OCI-LY1 (cell line): ENCODE data around the gene DUSP22.

Experiments used
- H2AFZ ChIP-seq: fragments of 200-600 bp; sonication (generic), shearing (Covaris generic); 2 replicates; pipeline ENCODE4 v1.6.0; 2014; ENCODE audit warnings: antibody characterized with exemption, mild to moderate bottlenecking, low read length
- H3F3A ChIP-seq: fragments of 200-600 bp; sonication (generic), shearing (Covaris generic); 2 replicates; pipeline ENCODE4 v1.6.0; 2014; ENCODE audit warnings: mild to moderate bottlenecking, antibody characterized with exemption, low read length, moderate library complexity; ENCODE audit not compliant: insufficient read depth
- H3K27ac ChIP-seq: fragments of 200-600 bp; sonication (generic); 2 replicates; pipeline ENCODE4 v1.5.1; 2014; ENCODE audit warnings: low read length, mixed run types, mild to moderate bottlenecking, low read depth; ENCODE audit not compliant: poor library complexity, severe bottlenecking
- H3K27me3 ChIP-seq: fragments of 200-600 bp; sonication (generic); 2 replicates; pipeline ENCODE4 v1.6.0; 2014; ENCODE audit warnings: antibody characterized with exemption, mild to moderate bottlenecking, low read length, moderate library complexity; ENCODE audit not compliant: insufficient read depth
- H3K36me3 ChIP-seq: fragments of 200-600 bp; sonication (generic); 2 replicates; pipeline ENCODE4 v1.6.1; 2014; ENCODE audit warnings: mild to moderate bottlenecking, antibody characterized with exemption, low read length, moderate library complexity, mixed read lengths; ENCODE audit not compliant: insufficient read depth
- H3K4me1 ChIP-seq: fragments of 200-600 bp; sonication (generic); 2 replicates; pipeline ENCODE4 v1.5.1; 2014; ENCODE audit warnings: mild to moderate bottlenecking, low read length, moderate library complexity; ENCODE audit not compliant: insufficient read depth, severe bottlenecking
- H3K4me2 ChIP-seq: fragments of 200-600 bp; sonication (generic), shearing (Covaris generic); 2 replicates; pipeline ENCODE4 v1.6.1; 2014; ENCODE audit warnings: low read length
- H3K4me3 ChIP-seq: fragments of 200-600 bp; sonication (generic); 2 replicates; pipeline ENCODE4 v1.5.1; 2014; ENCODE audit warnings: low read length, low read depth, mild to moderate bottlenecking, mixed read lengths; ENCODE audit not compliant: poor library complexity, severe bottlenecking
- H3K79me2 ChIP-seq: fragments of 200-600 bp; shearing (Covaris generic); 2 replicates; pipeline ENCODE4 v1.6.1; 2016; ENCODE audit warnings: mixed run types, low read length, mixed read lengths; ENCODE audit not compliant: insufficient read depth
- H3K9ac ChIP-seq: fragments of 200-600 bp; sonication (generic), shearing (Covaris generic); 2 replicates; pipeline ENCODE4 v1.6.1; 2014; ENCODE audit warnings: mild to moderate bottlenecking, low read length, mixed read lengths
- H3K9me2 ChIP-seq: fragments of 200-600 bp; sonication (generic), shearing (Covaris generic); 2 replicates; pipeline ENCODE4 v1.6.1; 2014; ENCODE audit warnings: low read depth, mild to moderate bottlenecking, low read length, mixed read lengths
- H3K9me3 ChIP-seq: fragments of 200-600 bp; shearing (Covaris generic); 2 replicates; pipeline ENCODE4 v1.6.1; 2014; ENCODE audit warnings: low read length, mixed read lengths
- H4K20me1 ChIP-seq: fragments of 200-600 bp; sonication (generic), shearing (Covaris generic); 2 replicates; pipeline ENCODE4 v1.6.0; 2016; ENCODE audit warnings: mild to moderate bottlenecking, low read length; ENCODE audit not compliant: insufficient read depth
- CTCF ChIP-seq: fragments of 200-600 bp; sonication (generic), shearing (Covaris generic); IDR thresholded peaks from 2 replicates; pipeline ENCODE4 v1.5.1; 2017; ENCODE audit warnings: mild to moderate bottlenecking, antibody characterized with exemption, low read length, moderate library complexity, mixed read lengths
- EZH2 ChIP-seq: fragments of 200-600 bp; sonication (generic), shearing (Covaris generic); IDR thresholded peaks from 2 replicates; pipeline ENCODE4 v1.8.0; 2017; ENCODE audit warnings: borderline replicate concordance, mixed run types, mild to moderate bottlenecking, antibody characterized with exemption, low read length, moderate library complexity, mixed read lengths

Gene DUSP22

GRCh38 chr6:300026-300425 is 7.7 kb downstream of the DUSP22 start:
- no peak overlapping the region for H2AFZ ChIP-seq
- H3K4me3 ChIP-seq: no peak overlapping the region
- H3K9me3 ChIP-seq: 0 out of 2 replicates have a peak, but pooled peaks cover 2% of the 10 kb centered on the region
- no peaks in the 10 kb centered on the region for H3K79me2 ChIP-seq
- H3F3A ChIP-seq: no peaks in the 10 kb centered on the region
- no peaks in the 10 kb centered on the region; the same call in 1 of the 2 replicates for H3K27me3 ChIP-seq
- H4K20me1 ChIP-seq: no peaks in the 10 kb centered on the region
- no peak overlapping the region for H3K27ac ChIP-seq
- TF ChIP-seq EZH2 (no peak), CTCF (no peak)
- H3K4me2 ChIP-seq: no peak overlapping the region
- no peaks in the 10 kb centered on the region; the same call in 1 of the 2 replicates for H3K36me3 ChIP-seq
- H3K4me1 ChIP-seq: peaks cover 6% of the 10 kb centered on the region
- H3K9me2 ChIP-seq: no peaks in the 10 kb centered on the region
- H3K9ac ChIP-seq: no peak overlapping the region

- Histone ChIP-seq H3F3A (no peaks in the 10 kb centered on the region), H2AFZ (no peak overlapping the region), H3K27ac (no peak overlapping the region), H3K4me2 (no peak overlapping the region), H3K4me1 (peaks cover 6% of the 10 kb centered on the region), H3K9me3 (no peaks in the 10 kb centered on the region), H3K79me2 (no peaks in the 10 kb centered on the region), H3K9ac (no peak overlapping the region), H3K27me3 (no peaks in the 10 kb centered on the region), H4K20me1 (no peaks in the 10 kb centered on the region), H3K4me3 (no peak overlapping the region), H3K9me2 (no peaks in the 10 kb centered on the region), H3K36me3 (no peaks in the 10 kb centered on the region)
- no peak for TF ChIP-seq EZH2
- no peak for TF ChIP-seq CTCF
Observed at GRCh38 chr6:300494-301198, 8.4 kb downstream of the DUSP22 start.

- no peaks in the 10 kb centered on the region for H3K36me3 ChIP-seq
- H3K9ac ChIP-seq: no peak overlapping the region
- TF ChIP-seq EZH2: no peak
- TF ChIP-seq CTCF: no peak
- H2AFZ ChIP-seq: no peak overlapping the region
- no peaks in the 10 kb centered on the region for H4K20me1 ChIP-seq
- no peaks in the 10 kb centered on the region for H3K79me2 ChIP-seq
- no peaks in the 10 kb centered on the region for H3K9me2 ChIP-seq
- H3K4me1 ChIP-seq: no peaks in the 10 kb centered on the region
- H3K27me3 ChIP-seq: no peaks in the 10 kb centered on the region
- no peak overlapping the region for H3K4me3 ChIP-seq
- no peaks in the 10 kb centered on the region for H3K9me3 ChIP-seq
- no peak overlapping the region for H3K4me2 ChIP-seq
- no peaks in the 10 kb centered on the region for H3F3A ChIP-seq
- H3K27ac ChIP-seq: no peak overlapping the region
Observed at GRCh38 chr6:301526-301925, 9.2 kb downstream of the DUSP22 start.
